ENCODE data around the gene PDP2. TPM values are rescaled to one million over a fixed set of nuclear protein-coding genes. Genes with fewer than 3 reads are reported as not detected.
A peak's percentile ranks its signal among the peaks of the same experiment; 100 is the strongest.

PDP2 gene
- total RNA-seq, 3 donors from 2014 or later (not counting 1 experiment from before 2014, with no cell fraction given): 10.2 to 16.5 (median 11.0) TPM

- no peaks in the 10 kb centered on the region for H3K36me3 Mint-ChIP-seq
- ATAC-seq (peak in 2 of 3 donors; percentile 3 to 4), DNase-seq (no peak)
- intact Hi-C loops (cut with micrococcal nuclease): no loop called here
- peaks cover 30 to 38% of the 10 kb centered on the region in 2 donors for H3K4me1 Mint-ChIP-seq
- H3K27ac Mint-ChIP-seq: no peak overlapping the region
- Histone ChIP-seq H3K4me1 (ENCODE audit: control insufficient read depth, insufficient read depth, low read length) (peaks cover 28% of the 10 kb centered on the region), H3K27ac (ENCODE audit: low read length) (peak overlapping the region; percentile 25), H3K27me3 (ENCODE audit: control insufficient read depth, insufficient read depth, low read length) (no peaks in the 10 kb centered on the region), H3K9me3 (ENCODE audit: control insufficient read depth, insufficient read depth, low read length) (no peaks in the 10 kb centered on the region), H3K4me3 (ENCODE audit: low read length) (peak overlapping the region; percentile 85), H3K36me3 (ENCODE audit: control insufficient read depth, insufficient read depth, low read length) (peaks cover 16% of the 10 kb centered on the region)
- TF ChIP-seq CTCF (IDR thresholded peaks at IDR 0.05): no peak
- H3K4me3 Mint-ChIP-seq: peak overlapping the region; percentile 99
- WGBS (ENCODE audit: insufficient coverage): 2% methylated on average over 21 of the region's 23 CpGs
- no peaks in the 10 kb centered on the region for H3K27me3 Mint-ChIP-seq (ENCODE audit: low read depth in 2 of 2)
- H3K9me3 Mint-ChIP-seq: no peaks in the 10 kb centered on the region
Observed at GRCh38 chr16:66881014-66881417, 701 bp downstream of the PDP2 start.

GRCh38 chr16:66881560-66881959 is 1.2 kb downstream of the PDP2 start:
- TF ChIP-seq CTCF (IDR thresholded peaks at IDR 0.05): no peak
- peaks cover 28% of the 10 kb centered on the region for H3K4me1 ChIP-seq (ENCODE audit: control insufficient read depth, insufficient read depth, low read length)
- no peaks in the 10 kb centered on the region for H3K36me3 Mint-ChIP-seq
- H3K4me3 Mint-ChIP-seq: peak overlapping the region; percentile 67
- H3K36me3 ChIP-seq (ENCODE audit: control insufficient read depth, insufficient read depth, low read length): peaks cover 19% of the 10 kb centered on the region
- no peak for ATAC-seq
- 75% methylated on average over 2 of the region's 2 CpGs for WGBS (ENCODE audit: insufficient coverage)
- no peaks in the 10 kb centered on the region for H3K9me3 Mint-ChIP-seq
- DNase-seq: no peak
- no peaks in the 10 kb centered on the region for H3K9me3 ChIP-seq (ENCODE audit: control insufficient read depth, insufficient read depth, low read length)
- no peak overlapping the region for H3K27ac ChIP-seq (ENCODE audit: low read length)
- no peaks in the 10 kb centered on the region for H3K27me3 Mint-ChIP-seq (ENCODE audit: low read depth in 2 of 2)
- H3K4me3 ChIP-seq (ENCODE audit: low read length): no peak overlapping the region
- intact Hi-C loops (cut with micrococcal nuclease): no loop called here
- H3K4me1 Mint-ChIP-seq: peaks cover 30 to 40% of the 10 kb centered on the region in 2 donors
- H3K27ac Mint-ChIP-seq: no peak overlapping the region
- H3K27me3 ChIP-seq (ENCODE audit: control insufficient read depth, insufficient read depth, low read length): no peaks in the 10 kb centered on the region

GRCh38 chr16:66881964-66882508 is 1.7 kb downstream of the PDP2 start:
- TF ChIP-seq CTCF (IDR thresholded peaks at IDR 0.05): no peak
- peaks cover 30 to 44% of the 10 kb centered on the region in 2 donors for H3K4me1 Mint-ChIP-seq
- Histone ChIP-seq H3K27ac (ENCODE audit: low read length) (no peak overlapping the region), H3K36me3 (ENCODE audit: control insufficient read depth, insufficient read depth, low read length) (peaks cover 21% of the 10 kb centered on the region), H3K4me1 (ENCODE audit: control insufficient read depth, insufficient read depth, low read length) (peaks cover 28% of the 10 kb centered on the region), H3K27me3 (ENCODE audit: control insufficient read depth, insufficient read depth, low read length) (no peaks in the 10 kb centered on the region), H3K4me3 (ENCODE audit: low read length) (no peak overlapping the region), H3K9me3 (ENCODE audit: control insufficient read depth, insufficient read depth, low read length) (no peaks in the 10 kb centered on the region)
- no peak for ATAC-seq
- no peak overlapping the region for H3K27ac Mint-ChIP-seq
- peak overlapping the region; percentile 67 for H3K4me3 Mint-ChIP-seq
- intact Hi-C loops (cut with micrococcal nuclease): no loop called here
- WGBS (ENCODE audit: insufficient coverage): 93% methylated on average over 7 of the region's 8 CpGs
- H3K36me3 Mint-ChIP-seq: no peaks in the 10 kb centered on the region
- no peak for DNase-seq
- no peaks in the 10 kb centered on the region for H3K27me3 Mint-ChIP-seq (ENCODE audit: low read depth in 2 of 2)
- no peaks in the 10 kb centered on the region for H3K9me3 Mint-ChIP-seq

GRCh38 chr16:66882702-66883101 is 2.4 kb downstream of the PDP2 start:
- ATAC-seq (no peak), DNase-seq (no peak)
- Mint-ChIP-seq H3K4me1 (peaks cover 29 to 48% of the 10 kb centered on the region in 2 donors), H3K27ac (no peak overlapping the region), H3K4me3 (no peak overlapping the region), H3K9me3 (no peaks in the 10 kb centered on the region), H3K27me3 (ENCODE audit: low read depth in 2 of 2) (no peaks in the 10 kb centered on the region), H3K36me3 (no peaks in the 10 kb centered on the region)
- 97% methylated on average over 2 of the region's 3 CpGs for WGBS (ENCODE audit: insufficient coverage)
- Histone ChIP-seq H3K9me3 (ENCODE audit: control insufficient read depth, insufficient read depth, low read length) (no peaks in the 10 kb centered on the region), H3K27ac (ENCODE audit: low read length) (no peak overlapping the region), H3K4me3 (ENCODE audit: low read length) (no peak overlapping the region), H3K27me3 (ENCODE audit: control insufficient read depth, insufficient read depth, low read length) (no peaks in the 10 kb centered on the region), H3K36me3 (ENCODE audit: control insufficient read depth, insufficient read depth, low read length) (peaks cover 21% of the 10 kb centered on the region), H3K4me1 (ENCODE audit: control insufficient read depth, insufficient read depth, low read length) (peaks cover 28% of the 10 kb centered on the region)
- TF ChIP-seq CTCF (IDR thresholded peaks at IDR 0.05): no peak
- intact Hi-C loops (cut with micrococcal nuclease): no loop called here

Data from natural killer cell (primary cell).